Neural progenitor cell (in vitro differentiated cells): ENCODE measurements around the gene TRIM46. TPM values are rescaled to one million over a fixed set of nuclear protein-coding genes. Genes with fewer than 3 reads are reported as not detected.

Experiments
- DNase-seq: peaks from one replicate; pipeline ENCODE4 v3.0.0-alpha.2; 2016; ENCODE audit warnings: low spot score
- H2AFZ ChIP-seq: fragments of 200-600 bp; sonication (generic); replicated peaks from 2 replicates; pipeline ENCODE4 v1.6.1; 2016; ENCODE audit warnings: antibody characterized with exemption
- H3F3A ChIP-seq: fragments of 200-600 bp; sonication (generic); 2 replicates; pipeline ENCODE4 v1.6.1; 2016; ENCODE audit warnings: antibody characterized with exemption, low read depth
- H3K27ac ChIP-seq: fragments of 200-600 bp; sonication (generic); 2 replicates; pipeline ENCODE4 v1.5.1; 2016; ENCODE audit warnings: mild to moderate bottlenecking
- H3K27me3 ChIP-seq: fragments of 200-600 bp; sonication (generic); 2 replicates; pipeline ENCODE4 v1.6.1; 2016; ENCODE audit warnings: mild to moderate bottlenecking, moderate library complexity
- H3K36me3 ChIP-seq: fragments of 200-600 bp; sonication (generic); 2 replicates; pipeline ENCODE4 v1.5.1; 2016
- H3K4me1 ChIP-seq: fragments of 200-600 bp; sonication (generic); 2 replicates; pipeline ENCODE4 v1.6.1; 2016; ENCODE audit warnings: mixed run types
- H3K4me2 ChIP-seq: fragments of 200-600 bp; sonication (generic); 2 replicates; pipeline ENCODE4 v1.6.1; 2016
- H3K4me3 ChIP-seq: fragments of 200-600 bp; sonication (generic); 2 replicates; pipeline ENCODE4 v1.5.1; 2016
- H3K79me2 ChIP-seq: fragments of 200-600 bp; sonication (generic); 2 replicates; pipeline ENCODE4 v1.6.1; 2016; ENCODE audit warnings: low read depth
- H3K9ac ChIP-seq: fragments of 200-600 bp; sonication (generic); 2 replicates; pipeline ENCODE4 v1.6.1; 2016
- H3K9me3 ChIP-seq: fragments of 200-600 bp; sonication (generic); 2 replicates; pipeline ENCODE4 v1.5.1; 2016; ENCODE audit warnings: low read depth
- H4K20me1 ChIP-seq: fragments of 200-600 bp; sonication (generic); 2 replicates; pipeline ENCODE4 v1.6.1; 2016; ENCODE audit warnings: low read depth
- H3K27ac Mint-ChIP-seq: 3 replicates; pipeline ENCODE4 v1.8.0; 2021; ENCODE audit warnings: mixed read lengths
- H3K27me3 Mint-ChIP-seq: 2 replicates; pipeline ENCODE4 v1.8.0; 2022; ENCODE audit warnings: low read depth, mild to moderate bottlenecking, inconsistent platforms, moderate library complexity, mixed read lengths; ENCODE audit not compliant: insufficient read depth
- H3K36me3 Mint-ChIP-seq: 3 replicates; pipeline ENCODE4 v1.8.0; 2021; ENCODE audit warnings: mixed read lengths
- H3K4me1 Mint-ChIP-seq: 3 replicates; pipeline ENCODE4 v1.8.0; 2021; ENCODE audit warnings: mixed read lengths
- H3K4me3 Mint-ChIP-seq: 3 replicates; pipeline ENCODE4 v1.8.0; 2021; ENCODE audit warnings: mild to moderate bottlenecking, moderate library complexity, mixed read lengths
- H3K9me3 Mint-ChIP-seq: 3 replicates; pipeline ENCODE4 v1.8.0; 2020; ENCODE audit warnings: mixed read lengths
- CTCF ChIP-seq: fragments of 200-600 bp; sonication (generic); IDR thresholded peaks from 2 replicates; pipeline ENCODE4 v1.5.1; 2017; ENCODE audit warnings: antibody characterized with exemption, mild to moderate bottlenecking
- EZH2 ChIP-seq: fragments of 200-600 bp; sonication (generic); IDR thresholded peaks from 2 replicates; pipeline ENCODE4 v1.6.1; 2017; ENCODE audit warnings: antibody characterized with exemption, mild to moderate bottlenecking, moderate library complexity
- EZH2phosphoT487 ChIP-seq: fragments of 200-600 bp; sonication (generic); IDR thresholded peaks from 2 replicates; pipeline ENCODE4 v1.6.1; 2017; ENCODE audit warnings: antibody characterized with exemption
- total RNA-seq: library from RNA; depleted of rRNA; stranded (reverse); fragments of >200 nt; gene quantifications from 2 replicates; pipeline ENCODE4 v1.2.3, GENCODE V29; 2015; ENCODE audit warnings: low replicate concordance

Gene TRIM46
- total RNA-seq, 1 donor from 2014 or later, result 3.9 TPM

- Mint-ChIP-seq H3K4me1 (peaks cover 53% of the 10 kb centered on the region), H3K27me3 (peaks cover 30% of the 10 kb centered on the region), H3K4me3 (peak overlapping the region; percentile 99), H3K9me3 (peaks cover 5% of the 10 kb centered on the region), H3K36me3 (peaks cover 42% of the 10 kb centered on the region), H3K27ac (peak overlapping the region; percentile 100)
- Histone ChIP-seq H3K36me3 (no peaks in the 10 kb centered on the region), H3F3A (peaks cover 68% of the 10 kb centered on the region), H3K4me3 (peak overlapping the region; percentile 85), H3K27me3 (no peaks in the 10 kb centered on the region), H3K79me2 (peaks cover 52% of the 10 kb centered on the region), H3K27ac (peak overlapping the region; percentile 86), H3K4me2 (peak overlapping the region; percentile 100), H4K20me1 (peaks cover 40% of the 10 kb centered on the region), H3K9me3 (no peaks in the 10 kb centered on the region), H3K9ac (peak overlapping the region; percentile 86), H3K4me1 (peaks cover 28% of the 10 kb centered on the region), H2AFZ (no peak overlapping the region)
- TF ChIP-seq EZH2, result no peak
- no peak for TF ChIP-seq EZH2phosphoT487
- DNase-seq, result no peak
Observed at GRCh38 chr1:155195201-155196102, 21.8 kb downstream of the TRIM46 start.

GRCh38 chr1:155196103-155196892 is 22.6 kb downstream of the TRIM46 start:
- H3K36me3 ChIP-seq, result no peaks in the 10 kb centered on the region
- H3K27me3 Mint-ChIP-seq, result peaks cover 31% of the 10 kb centered on the region
- H3K27ac Mint-ChIP-seq, result peak overlapping the region; percentile 100
- peaks cover 52% of the 10 kb centered on the region for H3K79me2 ChIP-seq
- H3K36me3 Mint-ChIP-seq, result peaks cover 50% of the 10 kb centered on the region
- H3K9me3 ChIP-seq, result no peaks in the 10 kb centered on the region
- H4K20me1 ChIP-seq, result peaks cover 49% of the 10 kb centered on the region
- no peaks in the 10 kb centered on the region for H3K27me3 ChIP-seq
- H3K27ac ChIP-seq, result peak overlapping the region; percentile 96
- peaks cover 5% of the 10 kb centered on the region for H3K9me3 Mint-ChIP-seq
- H2AFZ ChIP-seq, result no peak overlapping the region
- peak; percentile 96 for DNase-seq
- peak overlapping the region; percentile 99 for H3K4me3 Mint-ChIP-seq
- H3K9ac ChIP-seq, result peak overlapping the region; percentile 86
- H3K4me1 ChIP-seq, result peaks cover 28% of the 10 kb centered on the region
- H3K4me1 Mint-ChIP-seq, result peaks cover 61% of the 10 kb centered on the region
- TF ChIP-seq EZH2phosphoT487 (no peak), EZH2 (no peak), CTCF (no peak)
- peak overlapping the region; percentile 100 for H3K4me2 ChIP-seq
- peaks cover 76% of the 10 kb centered on the region for H3F3A ChIP-seq
- peak overlapping the region; percentile 85 for H3K4me3 ChIP-seq

- Histone ChIP-seq H3F3A (peaks cover 81% of the 10 kb centered on the region), H3K4me2 (peak overlapping the region; percentile 100), H3K4me1 (peaks cover 28% of the 10 kb centered on the region), H3K9me3 (no peaks in the 10 kb centered on the region), H3K27me3 (no peaks in the 10 kb centered on the region), H2AFZ (no peak overlapping the region), H4K20me1 (peaks cover 55% of the 10 kb centered on the region), H3K79me2 (peaks cover 52% of the 10 kb centered on the region), H3K4me3 (peak overlapping the region; percentile 85), H3K36me3 (no peaks in the 10 kb centered on the region), H3K27ac (peak overlapping the region; percentile 96), H3K9ac (peak overlapping the region; percentile 67)
- H3K27ac Mint-ChIP-seq, result peak overlapping the region; percentile 100
- DNase-seq, result no peak
- TF ChIP-seq CTCF (no peak), EZH2phosphoT487 (no peak), EZH2 (no peak)
- peaks cover 29% of the 10 kb centered on the region for H3K27me3 Mint-ChIP-seq
- peaks cover 2% of the 10 kb centered on the region for H3K9me3 Mint-ChIP-seq
- peaks cover 64% of the 10 kb centered on the region for H3K4me1 Mint-ChIP-seq
- peak overlapping the region; percentile 99 for H3K4me3 Mint-ChIP-seq
- H3K36me3 Mint-ChIP-seq, result peaks cover 53% of the 10 kb centered on the region
Observed at GRCh38 chr1:155196893-155197638, 23.4 kb downstream of the TRIM46 start.
